ENCODE results near the gene COA8. TPM values are rescaled to one million over a fixed set of nuclear protein-coding genes. Genes with fewer than 3 reads are reported as not detected.

The COA8 gene
- total RNA-seq, 2 donors from 2014 or later: 8.0 to 17.6 TPM

GRCh38 chr14:103527408-103528145 lies 35.2 kb upstream of the COA8 start:
- peaks cover 19 to 41% of the 10 kb centered on the region in 2 donors for H3K4me1 ChIP-seq (ENCODE audit: control insufficient read depth in 1 of 2, low read depth in 2 of 2)
- H3K27me3 ChIP-seq (replicated peaks; ENCODE audit: insufficient read depth): no peaks in the 10 kb centered on the region
- DNase-seq (ENCODE audit: low spot score) (no peak), ATAC-seq (ENCODE audit: insufficient number of reproducible peaks, low FRiP score, low read depth) (no peak)
- H3K9me3 ChIP-seq: no peaks in the 10 kb centered on the region
- H3K4me3 ChIP-seq: no peak overlapping the region
- peak overlapping the region in 1 of 2 donors; percentile 11 for H3K27ac ChIP-seq
- H3K36me3 ChIP-seq: no peaks in the 10 kb centered on the region
- TF ChIP-seq, protein P1, sequence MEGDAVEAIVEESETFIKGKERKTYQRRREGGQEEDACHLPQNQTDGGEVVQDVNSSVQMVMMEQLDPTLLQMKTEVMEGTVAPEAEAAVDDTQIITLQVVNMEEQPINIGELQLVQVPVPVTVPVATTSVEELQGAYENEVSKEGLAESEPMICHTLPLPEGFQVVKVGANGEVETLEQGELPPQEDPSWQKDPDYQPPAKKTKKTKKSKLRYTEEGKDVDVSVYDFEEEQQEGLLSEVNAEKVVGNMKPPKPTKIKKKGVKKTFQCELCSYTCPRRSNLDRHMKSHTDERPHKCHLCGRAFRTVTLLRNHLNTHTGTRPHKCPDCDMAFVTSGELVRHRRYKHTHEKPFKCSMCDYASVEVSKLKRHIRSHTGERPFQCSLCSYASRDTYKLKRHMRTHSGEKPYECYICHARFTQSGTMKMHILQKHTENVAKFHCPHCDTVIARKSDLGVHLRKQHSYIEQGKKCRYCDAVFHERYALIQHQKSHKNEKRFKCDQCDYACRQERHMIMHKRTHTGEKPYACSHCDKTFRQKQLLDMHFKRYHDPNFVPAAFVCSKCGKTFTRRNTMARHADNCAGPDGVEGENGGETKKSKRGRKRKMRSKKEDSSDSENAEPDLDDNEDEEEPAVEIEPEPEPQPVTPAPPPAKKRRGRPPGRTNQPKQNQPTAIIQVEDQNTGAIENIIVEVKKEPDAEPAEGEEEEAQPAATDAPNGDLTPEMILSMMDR (IDR thresholded peaks at IDR 0.05): no peak

DNA sequence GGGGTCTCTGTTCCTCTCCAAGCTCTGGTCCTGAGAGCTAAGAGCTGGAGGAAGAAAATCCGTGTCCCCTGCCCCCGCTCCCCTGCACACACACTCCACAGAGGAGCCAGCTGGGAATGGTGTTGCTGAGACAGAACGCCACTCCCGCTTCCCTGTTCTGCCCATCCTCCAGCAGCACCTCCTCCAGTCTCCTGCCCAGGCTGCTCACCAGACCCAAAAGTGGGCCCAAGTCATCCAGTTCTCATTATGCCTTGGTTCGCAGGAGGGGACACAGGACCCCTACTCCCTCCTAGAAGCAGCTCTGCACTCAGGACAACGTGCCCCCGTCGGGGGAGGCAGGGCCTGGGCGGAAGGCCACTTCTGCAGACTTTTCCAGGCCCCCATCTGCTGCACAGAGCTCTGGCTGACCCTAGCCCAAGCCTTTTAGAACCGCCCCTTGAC lies 34.6 kb upstream of the COA8 start:
- DNase-seq (ENCODE audit: low spot score) (no peak), ATAC-seq (ENCODE audit: insufficient number of reproducible peaks, low FRiP score, low read depth) (no peak)
- H3K9me3 ChIP-seq: no peaks in the 10 kb centered on the region
- no peaks in the 10 kb centered on the region for H3K36me3 ChIP-seq
- H3K4me1 ChIP-seq (ENCODE audit: control insufficient read depth in 1 of 2, low read depth in 2 of 2): peaks cover 15 to 42% of the 10 kb centered on the region in 2 donors
- TF ChIP-seq, protein P1 (IDR thresholded peaks at IDR 0.05): no peak
- peak overlapping the region; percentile 54 to 81 for H3K27ac ChIP-seq
- H3K4me3 ChIP-seq: peak overlapping the region; percentile 99
- no peaks in the 10 kb centered on the region for H3K27me3 ChIP-seq (replicated peaks; ENCODE audit: insufficient read depth)

GRCh38 chr14:103528587-103529382 lies 34.0 kb upstream of the COA8 start, which contains the start of gene TRMT61A:
TSS of gene TRMT61A (plus strand) at chr14:103529196. CDS start at chr14:103529979, 783 bp downstream.
- TF ChIP-seq, protein P1 (IDR thresholded peaks at IDR 0.05): no peak
- ATAC-seq (ENCODE audit: insufficient number of reproducible peaks, low FRiP score, low read depth): peak; percentile 81
- DNase-seq (ENCODE audit: low spot score): peak; percentile 49
- H3K4me3 ChIP-seq: peak within 1 kb of the TSS; percentile 99
- peaks cover 21 to 45% of the 10 kb centered on the region in 2 donors for H3K4me1 ChIP-seq (ENCODE audit: control insufficient read depth in 1 of 2, low read depth in 2 of 2)
- peak within 1 kb of the TSS; percentile 54 to 81 for H3K27ac ChIP-seq
- H3K27me3 ChIP-seq (replicated peaks; ENCODE audit: insufficient read depth): no peaks in the 10 kb centered on the region
- no peaks in the 10 kb centered on the region for H3K9me3 ChIP-seq
- H3K36me3 ChIP-seq: peaks cover under 1% of the 10 kb centered on the region

- H3K4me1 ChIP-seq (ENCODE audit: control insufficient read depth in 1 of 2, low read depth in 2 of 2): peaks cover 21 to 54% of the 10 kb centered on the region in 2 donors
- H3K9me3 ChIP-seq: no peaks in the 10 kb centered on the region
- peak overlapping the region; percentile 36 to 51 for H3K27ac ChIP-seq
- no peaks in the 10 kb centered on the region for H3K27me3 ChIP-seq (replicated peaks; ENCODE audit: insufficient read depth)
- H3K36me3 ChIP-seq: peaks cover 3% of the 10 kb centered on the region
- ATAC-seq (ENCODE audit: insufficient number of reproducible peaks, low FRiP score, low read depth): no peak
- no peak for DNase-seq (ENCODE audit: low spot score)
- peak overlapping the region; percentile 99 for H3K4me3 ChIP-seq
- TF ChIP-seq, protein P1 (IDR thresholded peaks at IDR 0.05): no peak
Observed at GRCh38 chr14:103529383-103530365, 33.1 kb upstream of the COA8 start.

Measured in thoracic aorta (tissue), 2 donors.